Measurements from ENCODE around the gene CAP1.

GRCh38 chr1:40076895-40077312 lies 36.4 kb downstream of the CAP1 start:
- TF ChIP-seq, protein P1, sequence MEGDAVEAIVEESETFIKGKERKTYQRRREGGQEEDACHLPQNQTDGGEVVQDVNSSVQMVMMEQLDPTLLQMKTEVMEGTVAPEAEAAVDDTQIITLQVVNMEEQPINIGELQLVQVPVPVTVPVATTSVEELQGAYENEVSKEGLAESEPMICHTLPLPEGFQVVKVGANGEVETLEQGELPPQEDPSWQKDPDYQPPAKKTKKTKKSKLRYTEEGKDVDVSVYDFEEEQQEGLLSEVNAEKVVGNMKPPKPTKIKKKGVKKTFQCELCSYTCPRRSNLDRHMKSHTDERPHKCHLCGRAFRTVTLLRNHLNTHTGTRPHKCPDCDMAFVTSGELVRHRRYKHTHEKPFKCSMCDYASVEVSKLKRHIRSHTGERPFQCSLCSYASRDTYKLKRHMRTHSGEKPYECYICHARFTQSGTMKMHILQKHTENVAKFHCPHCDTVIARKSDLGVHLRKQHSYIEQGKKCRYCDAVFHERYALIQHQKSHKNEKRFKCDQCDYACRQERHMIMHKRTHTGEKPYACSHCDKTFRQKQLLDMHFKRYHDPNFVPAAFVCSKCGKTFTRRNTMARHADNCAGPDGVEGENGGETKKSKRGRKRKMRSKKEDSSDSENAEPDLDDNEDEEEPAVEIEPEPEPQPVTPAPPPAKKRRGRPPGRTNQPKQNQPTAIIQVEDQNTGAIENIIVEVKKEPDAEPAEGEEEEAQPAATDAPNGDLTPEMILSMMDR (conservative IDR thresholded peaks at IDR 0.05; ENCODE audit: low read depth, low read length) = no peak
- TF ChIP-seq EZH2 (IDR thresholded peaks at IDR 0.05; ENCODE audit: low read length, unreplicated experiment) = no peak

Data from PC-3 (cell line).